Measurements from ENCODE around the gene OR52A1.

OR52A1 gene

GRCh38 chr11:5137014-5137413 lies 17.5 kb downstream of the OR52A1 start:
- no peak for DNase-seq
- intact Hi-C loops (cut with DNase I) = no loop called here

- intact Hi-C loops (cut with DNase I) = no loop called here
- no peak for DNase-seq
Measured at GRCh38 chr11:5136261-5136660, 18.3 kb downstream of the OR52A1 start.

- intact Hi-C loops (cut with DNase I) = no loop called here
- DNase-seq = no peak
Measured at GRCh38 chr11:5131584-5132335, 22.8 kb downstream of the OR52A1 start.

GRCh38 chr11:5129457-5129877 lies 25.1 kb downstream of the OR52A1 start:
- intact Hi-C loops (cut with DNase I) = loop anchor here (10.0 kb wide), 1 partner anchor 1225 kb away; no protein-coding TSS in a partner anchor
- DNase-seq = no peak

GRCh38 chr11:5124891-5125620 lies 29.5 kb downstream of the OR52A1 start:
- intact Hi-C loops (cut with DNase I) = loop anchor here (1.0 to 10.0 kb wide), 3 partner anchors 255 to 1230 kb away; no protein-coding TSS in a partner anchor
- no peak for DNase-seq

GRCh38 chr11:5123802-5124521 lies 30.6 kb downstream of the OR52A1 start:
- DNase-seq = peak in 9 of 10 donors; percentile 51 to 89 (median 70)
- intact Hi-C loops (cut with DNase I) = loop anchor here (1.0 to 10.0 kb wide), 3 partner anchors 256 to 1231 kb away; no protein-coding TSS in a partner anchor

- intact Hi-C loops (cut with DNase I) = no loop called here
- DNase-seq = no peak
Measured at GRCh38 chr11:5118893-5119292, 35.7 kb downstream of the OR52A1 start.

- intact Hi-C loops (cut with DNase I) = no loop called here
- DNase-seq = no peak
Measured at GRCh38 chr11:5117588-5117987, 37.0 kb downstream of the OR52A1 start.

GRCh38 chr11:5115339-5115738 lies 39.2 kb downstream of the OR52A1 start:
- intact Hi-C loops (cut with DNase I) = no loop called here
- no peak for DNase-seq

- no peak for DNase-seq
- intact Hi-C loops (cut with DNase I) = no loop called here
Measured at GRCh38 chr11:5107285-5107684, 47.3 kb downstream of the OR52A1 start.

- intact Hi-C loops (cut with DNase I) = no loop called here
- no peak for DNase-seq
Measured at GRCh38 chr11:5103066-5103465, 51.5 kb downstream of the OR52A1 start.

GRCh38 chr11:5102246-5102645 lies 52.3 kb downstream of the OR52A1 start:
- DNase-seq = no peak
- intact Hi-C loops (cut with DNase I) = no loop called here

- intact Hi-C loops (cut with DNase I) = no loop called here
- no peak for DNase-seq
Measured at GRCh38 chr11:5096011-5096410, 58.5 kb downstream of the OR52A1 start.

Data from posterior cingulate gyrus (tissue), 11 donors.